ENCODE results near the gene WDFY1.

DNA sequence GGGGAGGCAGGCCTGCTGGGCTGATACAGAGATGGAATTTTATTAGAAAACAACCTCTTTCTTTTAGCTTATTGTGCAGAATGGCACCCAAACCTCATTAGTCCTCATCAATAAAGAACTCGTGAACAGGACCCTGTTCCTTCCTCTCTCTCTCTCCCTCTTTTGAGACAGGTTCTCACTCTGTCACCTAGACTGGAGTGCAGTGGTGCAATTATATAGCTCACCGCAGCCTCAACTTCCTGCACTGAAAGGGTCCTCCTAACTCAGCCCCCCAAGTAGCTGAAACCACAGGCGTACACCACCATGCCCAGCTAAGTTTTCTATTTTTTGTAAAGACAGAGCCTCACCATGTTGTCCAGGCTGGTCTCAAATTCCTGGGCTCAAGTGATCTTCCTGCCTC lies 86.1 kb downstream of the WDFY1 start:
- TF ChIP-seq, protein P1, sequence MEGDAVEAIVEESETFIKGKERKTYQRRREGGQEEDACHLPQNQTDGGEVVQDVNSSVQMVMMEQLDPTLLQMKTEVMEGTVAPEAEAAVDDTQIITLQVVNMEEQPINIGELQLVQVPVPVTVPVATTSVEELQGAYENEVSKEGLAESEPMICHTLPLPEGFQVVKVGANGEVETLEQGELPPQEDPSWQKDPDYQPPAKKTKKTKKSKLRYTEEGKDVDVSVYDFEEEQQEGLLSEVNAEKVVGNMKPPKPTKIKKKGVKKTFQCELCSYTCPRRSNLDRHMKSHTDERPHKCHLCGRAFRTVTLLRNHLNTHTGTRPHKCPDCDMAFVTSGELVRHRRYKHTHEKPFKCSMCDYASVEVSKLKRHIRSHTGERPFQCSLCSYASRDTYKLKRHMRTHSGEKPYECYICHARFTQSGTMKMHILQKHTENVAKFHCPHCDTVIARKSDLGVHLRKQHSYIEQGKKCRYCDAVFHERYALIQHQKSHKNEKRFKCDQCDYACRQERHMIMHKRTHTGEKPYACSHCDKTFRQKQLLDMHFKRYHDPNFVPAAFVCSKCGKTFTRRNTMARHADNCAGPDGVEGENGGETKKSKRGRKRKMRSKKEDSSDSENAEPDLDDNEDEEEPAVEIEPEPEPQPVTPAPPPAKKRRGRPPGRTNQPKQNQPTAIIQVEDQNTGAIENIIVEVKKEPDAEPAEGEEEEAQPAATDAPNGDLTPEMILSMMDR (IDR thresholded peaks at IDR 0.05): no peak
- TF ChIP-seq, protein P2, sequence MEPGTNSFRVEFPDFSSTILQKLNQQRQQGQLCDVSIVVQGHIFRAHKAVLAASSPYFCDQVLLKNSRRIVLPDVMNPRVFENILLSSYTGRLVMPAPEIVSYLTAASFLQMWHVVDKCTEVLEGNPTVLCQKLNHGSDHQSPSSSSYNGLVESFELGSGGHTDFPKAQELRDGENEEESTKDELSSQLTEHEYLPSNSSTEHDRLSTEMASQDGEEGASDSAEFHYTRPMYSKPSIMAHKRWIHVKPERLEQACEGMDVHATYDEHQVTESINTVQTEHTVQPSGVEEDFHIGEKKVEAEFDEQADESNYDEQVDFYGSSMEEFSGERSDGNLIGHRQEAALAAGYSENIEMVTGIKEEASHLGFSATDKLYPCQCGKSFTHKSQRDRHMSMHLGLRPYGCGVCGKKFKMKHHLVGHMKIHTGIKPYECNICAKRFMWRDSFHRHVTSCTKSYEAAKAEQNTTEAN (CRISPR knock-in tag; IDR thresholded peaks at IDR 0.05): no peak
- TF ChIP-seq ZNF138 (CRISPR knock-in tag; conservative IDR thresholded peaks at IDR 0.05): no peak
- no peak for TF ChIP-seq PRRX2 (CRISPR knock-in tag; IDR thresholded peaks at IDR 0.05)
- TF ChIP-seq, protein P3, sequence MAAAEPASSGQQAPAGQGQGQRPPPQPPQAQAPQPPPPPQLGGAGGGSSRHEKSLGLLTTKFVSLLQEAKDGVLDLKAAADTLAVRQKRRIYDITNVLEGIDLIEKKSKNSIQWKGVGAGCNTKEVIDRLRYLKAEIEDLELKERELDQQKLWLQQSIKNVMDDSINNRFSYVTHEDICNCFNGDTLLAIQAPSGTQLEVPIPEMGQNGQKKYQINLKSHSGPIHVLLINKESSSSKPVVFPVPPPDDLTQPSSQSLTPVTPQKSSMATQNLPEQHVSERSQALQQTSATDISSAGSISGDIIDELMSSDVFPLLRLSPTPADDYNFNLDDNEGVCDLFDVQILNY (CRISPR knock-in tag; IDR thresholded peaks at IDR 0.05): no peak
- no peak for TF ChIP-seq ELF4 (CRISPR knock-in tag; IDR thresholded peaks at IDR 0.05; ENCODE audit: low read depth)
- TF ChIP-seq, protein P4, sequence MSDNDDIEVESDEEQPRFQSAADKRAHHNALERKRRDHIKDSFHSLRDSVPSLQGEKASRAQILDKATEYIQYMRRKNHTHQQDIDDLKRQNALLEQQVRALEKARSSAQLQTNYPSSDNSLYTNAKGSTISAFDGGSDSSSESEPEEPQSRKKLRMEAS (CRISPR knock-in tag; IDR thresholded peaks at IDR 0.05): no peak
- TF ChIP-seq, protein P5, sequence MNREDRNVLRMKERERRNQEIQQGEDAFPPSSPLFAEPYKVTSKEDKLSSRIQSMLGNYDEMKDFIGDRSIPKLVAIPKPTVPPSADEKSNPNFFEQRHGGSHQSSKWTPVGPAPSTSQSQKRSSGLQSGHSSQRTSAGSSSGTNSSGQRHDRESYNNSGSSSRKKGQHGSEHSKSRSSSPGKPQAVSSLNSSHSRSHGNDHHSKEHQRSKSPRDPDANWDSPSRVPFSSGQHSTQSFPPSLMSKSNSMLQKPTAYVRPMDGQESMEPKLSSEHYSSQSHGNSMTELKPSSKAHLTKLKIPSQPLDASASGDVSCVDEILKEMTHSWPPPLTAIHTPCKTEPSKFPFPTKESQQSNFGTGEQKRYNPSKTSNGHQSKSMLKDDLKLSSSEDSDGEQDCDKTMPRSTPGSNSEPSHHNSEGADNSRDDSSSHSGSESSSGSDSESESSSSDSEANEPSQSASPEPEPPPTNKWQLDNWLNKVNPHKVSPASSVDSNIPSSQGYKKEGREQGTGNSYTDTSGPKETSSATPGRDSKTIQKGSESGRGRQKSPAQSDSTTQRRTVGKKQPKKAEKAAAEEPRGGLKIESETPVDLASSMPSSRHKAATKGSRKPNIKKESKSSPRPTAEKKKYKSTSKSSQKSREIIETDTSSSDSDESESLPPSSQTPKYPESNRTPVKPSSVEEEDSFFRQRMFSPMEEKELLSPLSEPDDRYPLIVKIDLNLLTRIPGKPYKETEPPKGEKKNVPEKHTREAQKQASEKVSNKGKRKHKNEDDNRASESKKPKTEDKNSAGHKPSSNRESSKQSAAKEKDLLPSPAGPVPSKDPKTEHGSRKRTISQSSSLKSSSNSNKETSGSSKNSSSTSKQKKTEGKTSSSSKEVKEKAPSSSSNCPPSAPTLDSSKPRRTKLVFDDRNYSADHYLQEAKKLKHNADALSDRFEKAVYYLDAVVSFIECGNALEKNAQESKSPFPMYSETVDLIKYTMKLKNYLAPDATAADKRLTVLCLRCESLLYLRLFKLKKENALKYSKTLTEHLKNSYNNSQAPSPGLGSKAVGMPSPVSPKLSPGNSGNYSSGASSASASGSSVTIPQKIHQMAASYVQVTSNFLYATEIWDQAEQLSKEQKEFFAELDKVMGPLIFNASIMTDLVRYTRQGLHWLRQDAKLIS (CRISPR knock-in tag; IDR thresholded peaks at IDR 0.05; ENCODE audit: borderline replicate concordance): no peak
- TF ChIP-seq, protein P6, sequence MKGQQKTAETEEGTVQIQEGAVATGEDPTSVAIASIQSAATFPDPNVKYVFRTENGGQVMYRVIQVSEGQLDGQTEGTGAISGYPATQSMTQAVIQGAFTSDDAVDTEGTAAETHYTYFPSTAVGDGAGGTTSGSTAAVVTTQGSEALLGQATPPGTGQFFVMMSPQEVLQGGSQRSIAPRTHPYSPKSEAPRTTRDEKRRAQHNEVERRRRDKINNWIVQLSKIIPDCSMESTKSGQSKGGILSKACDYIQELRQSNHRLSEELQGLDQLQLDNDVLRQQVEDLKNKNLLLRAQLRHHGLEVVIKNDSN (CRISPR knock-in tag; IDR thresholded peaks at IDR 0.05): no peak
- TF ChIP-seq ZNF121 (CRISPR knock-in tag; IDR thresholded peaks at IDR 0.05): no peak
- TF ChIP-seq, protein P7, sequence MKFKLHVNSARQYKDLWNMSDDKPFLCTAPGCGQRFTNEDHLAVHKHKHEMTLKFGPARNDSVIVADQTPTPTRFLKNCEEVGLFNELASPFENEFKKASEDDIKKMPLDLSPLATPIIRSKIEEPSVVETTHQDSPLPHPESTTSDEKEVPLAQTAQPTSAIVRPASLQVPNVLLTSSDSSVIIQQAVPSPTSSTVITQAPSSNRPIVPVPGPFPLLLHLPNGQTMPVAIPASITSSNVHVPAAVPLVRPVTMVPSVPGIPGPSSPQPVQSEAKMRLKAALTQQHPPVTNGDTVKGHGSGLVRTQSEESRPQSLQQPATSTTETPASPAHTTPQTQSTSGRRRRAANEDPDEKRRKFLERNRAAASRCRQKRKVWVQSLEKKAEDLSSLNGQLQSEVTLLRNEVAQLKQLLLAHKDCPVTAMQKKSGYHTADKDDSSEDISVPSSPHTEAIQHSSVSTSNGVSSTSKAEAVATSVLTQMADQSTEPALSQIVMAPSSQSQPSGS (CRISPR knock-in tag; IDR thresholded peaks at IDR 0.05; ENCODE audit: borderline replicate concordance, low read depth): no peak
- TF ChIP-seq CREB1 (CRISPR knock-in tag; IDR thresholded peaks at IDR 0.05): no peak
- TF ChIP-seq ZNF317 (CRISPR knock-in tag; IDR thresholded peaks at IDR 0.05; ENCODE audit: borderline replicate concordance, low read depth): no peak
- TF ChIP-seq RORB (CRISPR knock-in tag; IDR thresholded peaks at IDR 0.05): no peak
